Smooth muscle cell of the brain vasculature (primary cell): ENCODE data around the gene C1orf105.
"Not testable (repeated sequence)": the region's sequence is repeated elsewhere in the genome, so short reads cannot be mapped to it uniquely, and the experiment has no call there.

Experiments used
- DNase-seq: peaks from one replicate; pipeline ENCODE4 v3.0.0-alpha.2; 2012; ENCODE audit warnings: low read depth, low spot score

Gene C1orf105, protein sequence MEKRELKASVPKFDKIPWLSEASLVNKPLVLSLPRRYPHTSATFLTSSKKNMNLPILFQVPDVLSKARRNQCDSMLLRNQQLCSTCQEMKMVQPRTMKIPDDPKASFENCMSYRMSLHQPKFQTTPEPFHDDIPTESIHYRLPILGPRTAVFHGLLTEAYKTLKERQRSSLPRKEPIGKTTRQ

DNA sequence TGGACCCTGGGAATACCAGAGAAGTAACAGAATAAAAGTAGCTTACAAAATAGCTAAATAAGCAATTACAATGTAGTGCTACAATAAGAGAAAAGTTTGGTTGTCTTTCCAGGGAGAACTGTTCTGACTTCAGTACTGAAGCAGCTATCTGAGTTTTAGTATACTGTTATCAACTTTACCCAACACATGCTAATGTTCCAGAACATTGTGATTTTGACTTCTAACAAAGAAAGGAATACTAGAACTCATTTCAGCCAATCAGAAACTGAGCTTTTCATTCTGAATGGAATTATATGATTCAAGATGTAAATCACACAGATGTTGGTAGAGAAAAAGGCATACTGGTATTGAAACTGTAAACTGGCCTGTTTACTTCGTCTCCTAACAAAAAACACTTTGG lies at the start of gene C1orf105:
C1orf105 (plus strand) TSS at position 301 of the 400 bp plus-strand sequence. CDS start 201 bp downstream, outside the sequence.
- no peak for DNase-seq

DNA sequence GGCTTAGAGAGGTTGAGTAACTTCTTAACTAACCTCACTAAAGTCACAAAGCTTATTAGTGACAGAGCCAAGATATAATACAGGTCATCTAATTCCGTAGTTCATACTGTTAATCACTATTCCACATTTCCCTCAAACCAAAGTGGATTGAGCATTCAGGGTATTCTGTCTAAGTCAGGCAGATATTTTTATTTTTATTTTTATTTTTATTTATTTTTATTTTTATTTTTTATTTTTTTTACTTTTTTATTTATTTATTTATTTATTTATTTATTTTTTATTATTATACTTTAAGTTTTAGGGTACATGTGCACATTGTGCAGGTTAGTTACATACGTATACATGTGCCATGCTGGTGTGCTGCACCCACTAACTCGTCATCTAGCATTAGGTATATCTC lies 48.8 kb upstream of the C1orf105 start:
- DNase-seq, result not testable (repeated sequence)

DNA sequence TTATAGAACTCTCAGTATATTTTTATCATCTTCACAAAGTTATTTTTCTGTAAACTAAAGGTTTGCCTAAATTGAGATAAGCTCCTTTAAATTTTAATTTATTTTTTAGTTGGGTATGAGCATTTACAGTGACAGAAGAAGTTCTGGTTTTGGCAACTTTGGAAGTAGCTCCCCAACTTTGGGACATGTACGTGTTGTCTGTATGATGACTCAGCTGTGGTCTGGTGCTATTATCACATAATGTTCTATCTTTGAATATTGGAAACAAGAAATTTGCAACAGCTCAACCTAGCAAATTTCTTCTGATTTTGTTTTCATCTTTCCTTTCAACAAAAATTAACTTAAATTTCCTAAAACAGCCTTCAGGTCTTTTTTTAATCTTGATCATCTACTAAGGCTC lies 46.6 kb upstream of the C1orf105 start:
- DNase-seq, result no peak

DNA sequence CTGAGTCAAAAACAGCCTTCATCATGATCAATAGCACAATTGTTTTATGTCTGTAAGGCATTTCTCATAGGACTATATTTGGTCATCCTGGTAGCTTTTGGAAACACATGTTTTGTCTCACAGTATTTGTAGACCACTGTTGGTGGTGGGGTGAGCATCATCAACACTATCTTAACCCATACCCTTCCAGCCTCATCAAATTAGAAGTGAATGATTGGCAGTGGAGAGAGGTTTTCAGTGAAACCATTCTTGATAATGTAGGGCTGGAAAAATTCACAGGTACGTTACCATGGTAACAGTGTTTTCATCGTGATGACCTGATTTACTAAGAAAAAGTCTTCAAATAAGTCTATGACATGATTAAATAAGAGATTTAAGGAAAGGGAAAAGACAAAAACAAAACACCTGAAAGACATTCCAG lies 45.3 kb upstream of the C1orf105 start:
- no peak for DNase-seq

DNA sequence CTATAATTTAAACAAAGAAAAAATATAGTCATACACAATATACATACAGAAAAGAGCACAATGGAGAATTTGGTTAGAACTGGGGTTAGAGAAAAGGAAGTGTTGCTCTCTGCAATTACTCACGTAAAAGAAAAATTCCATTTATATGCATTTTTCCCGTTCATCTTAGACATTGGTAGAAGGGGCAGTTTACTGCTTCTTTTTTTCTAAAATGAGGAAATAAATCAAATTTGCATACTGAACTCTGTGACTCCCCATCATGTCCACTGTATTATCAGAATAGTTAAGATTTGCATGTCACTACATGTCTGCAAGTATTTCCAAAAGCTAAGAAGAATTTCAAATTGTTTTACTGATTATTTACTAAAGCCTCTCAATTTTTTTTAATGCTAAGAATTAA lies 44.1 kb upstream of the C1orf105 start:
- no peak for DNase-seq

DNA sequence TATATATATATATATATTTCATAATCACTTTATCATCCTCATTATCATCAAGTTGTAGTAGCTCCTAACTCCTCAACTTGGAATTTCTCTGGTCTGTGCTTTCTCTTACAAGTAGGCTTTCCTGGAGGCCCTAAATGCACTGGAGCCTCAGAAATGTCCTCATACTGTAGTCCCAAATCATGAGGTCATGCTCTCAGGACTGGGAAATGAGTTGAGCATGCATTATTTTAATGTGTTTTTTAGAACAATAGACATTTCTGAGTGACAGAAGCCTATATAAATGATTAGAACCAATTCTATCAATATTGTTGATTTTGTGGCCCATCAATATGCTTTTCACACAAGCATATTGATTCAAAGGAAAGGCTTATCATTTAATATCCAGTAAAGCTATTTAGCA lies 42.9 kb upstream of the C1orf105 start:
- DNase-seq, result no peak

DNA sequence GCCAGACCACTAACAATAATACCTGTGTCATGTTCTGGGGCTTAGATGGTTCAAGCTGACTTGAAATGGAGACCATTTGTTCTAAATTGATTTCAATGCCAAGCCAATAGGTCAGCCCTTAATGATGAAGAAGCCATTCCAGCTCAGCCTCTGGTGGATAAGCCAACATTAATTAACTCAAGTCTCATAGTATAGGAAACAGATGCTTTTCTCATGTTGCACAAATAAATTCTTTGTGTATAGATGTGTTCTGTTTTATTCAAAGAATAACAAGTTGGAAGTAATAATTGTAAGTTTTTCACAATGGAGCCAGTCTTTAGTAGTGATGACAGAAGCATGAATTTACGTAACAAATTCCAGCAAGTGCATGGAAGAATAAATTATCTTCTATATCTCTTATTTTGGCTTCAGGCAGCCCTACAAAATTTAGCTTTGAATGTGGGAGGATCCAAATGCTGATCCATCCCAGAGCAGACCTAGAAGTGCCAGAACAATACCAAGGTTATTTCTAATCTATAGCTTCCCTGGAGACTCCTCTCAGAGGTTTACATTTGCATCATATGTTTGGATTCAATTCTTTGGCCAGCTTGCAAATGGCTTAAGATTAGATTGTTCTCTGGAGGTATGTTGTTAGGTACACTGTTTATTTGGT lies 42.2 kb upstream of the C1orf105 start:
- DNase-seq, result no peak

DNA sequence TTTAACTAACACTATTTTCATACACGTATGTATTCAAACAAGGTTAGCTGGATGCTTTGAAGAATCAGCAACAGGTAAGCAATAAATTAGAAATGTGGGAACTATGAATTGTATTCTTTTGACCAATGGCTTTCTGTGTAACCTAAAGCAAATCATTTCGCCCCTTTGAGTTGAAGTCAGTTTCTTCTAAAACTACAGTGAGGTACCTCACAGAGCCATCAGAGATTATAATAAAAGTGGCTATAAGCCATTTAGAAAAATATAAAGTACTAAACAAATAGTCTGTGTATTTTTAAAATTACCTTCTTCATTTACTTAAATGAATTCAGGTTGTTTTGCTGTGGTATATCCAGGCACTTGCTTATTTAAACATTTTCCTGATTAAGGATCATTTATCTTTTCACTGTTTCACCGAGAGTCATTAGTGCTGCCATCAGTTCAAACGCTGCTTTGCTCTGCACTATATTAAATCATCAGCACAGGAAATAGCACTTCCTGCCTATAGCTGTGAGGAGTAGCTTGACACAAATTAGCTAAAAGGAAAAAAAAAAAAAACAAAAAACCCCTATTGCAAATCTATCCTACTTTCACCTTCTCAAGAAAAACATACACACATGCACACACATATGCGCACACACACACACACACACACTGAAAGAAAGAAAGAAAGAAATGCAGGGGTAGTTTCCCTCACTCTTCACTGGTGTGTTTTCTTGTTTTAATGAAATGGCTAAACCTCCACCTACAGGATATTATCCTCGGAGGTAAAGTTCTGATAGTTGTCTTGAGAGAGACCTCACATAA lies 39.8 kb upstream of the C1orf105 start:
- DNase-seq, result no peak

DNA sequence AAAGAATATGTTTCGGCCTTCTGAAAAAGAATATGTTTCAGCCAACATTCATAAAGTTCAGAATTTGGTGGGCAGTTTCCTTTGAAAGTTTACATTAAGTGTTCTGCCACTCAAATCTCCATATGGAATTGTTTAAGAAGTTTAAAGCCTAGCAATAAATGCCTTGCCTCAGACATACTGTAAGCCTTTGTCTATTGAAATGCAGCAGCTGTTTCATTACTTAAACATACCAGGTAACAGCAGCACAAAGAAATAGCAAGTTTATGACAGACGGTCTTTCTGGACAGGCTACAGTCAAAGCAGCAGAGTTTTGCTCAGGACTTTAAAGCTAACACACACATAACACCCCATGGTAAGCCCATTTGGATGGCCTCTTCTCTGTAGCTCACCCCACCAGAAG lies 38.5 kb upstream of the C1orf105 start:
- DNase-seq, result no peak

DNA sequence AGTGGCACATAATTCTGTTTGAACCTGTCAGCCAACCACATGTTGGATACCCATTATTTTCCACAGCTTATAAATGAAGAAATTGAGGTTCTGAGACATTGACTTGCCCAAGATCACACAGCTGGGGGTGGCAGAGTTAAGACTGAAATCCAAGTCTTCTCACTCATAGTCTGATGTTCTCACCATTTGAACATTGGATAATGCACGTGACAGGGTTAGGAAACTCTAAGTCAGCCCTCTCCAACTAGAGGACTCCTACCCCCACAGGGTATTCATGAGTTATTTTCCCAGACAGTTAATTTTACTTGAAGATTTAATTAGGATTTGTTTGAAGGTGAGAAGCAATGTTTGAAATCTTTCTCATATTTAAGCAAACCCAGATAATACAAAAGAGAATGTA lies 38.1 kb upstream of the C1orf105 start:
- DNase-seq, result no peak

DNA sequence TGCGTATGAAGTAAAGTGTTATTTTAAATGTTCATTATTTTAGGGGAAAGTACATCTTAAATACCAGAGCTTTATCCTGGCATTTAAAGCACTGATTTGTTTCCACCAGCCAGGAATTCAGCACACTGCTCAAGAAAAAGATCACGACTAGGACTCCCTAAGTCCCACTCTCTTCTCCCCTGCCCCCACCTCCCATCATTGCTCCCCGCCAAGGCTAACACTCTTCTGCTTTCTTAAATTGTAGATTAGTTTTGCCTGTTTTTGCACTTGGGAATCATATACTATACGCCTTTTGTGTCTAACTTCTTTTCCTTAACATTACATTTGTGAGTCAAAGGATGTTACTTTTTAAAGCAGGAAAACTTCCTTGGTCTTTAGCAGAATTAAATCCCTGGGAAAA lies 37.5 kb upstream of the C1orf105 start:
- DNase-seq, result no peak

DNA sequence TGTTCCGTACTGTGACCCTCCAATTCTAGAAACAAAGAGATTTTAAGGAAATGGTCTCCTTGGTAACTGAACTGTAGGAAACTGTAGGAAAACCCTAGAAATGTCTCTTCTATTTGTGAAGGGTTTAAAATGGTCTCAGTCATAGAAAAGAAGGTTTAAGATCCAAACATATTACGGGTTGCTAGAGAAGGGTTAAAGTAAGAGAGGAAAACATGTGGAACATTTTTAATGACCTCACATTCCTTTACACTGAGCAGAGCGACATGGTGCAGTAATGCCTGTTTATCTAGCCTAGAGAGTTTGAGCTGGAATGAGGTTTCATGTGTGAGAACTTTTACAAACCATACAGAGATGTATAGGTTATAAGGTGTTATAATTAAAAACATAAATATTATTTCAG lies 36.9 kb upstream of the C1orf105 start:
- DNase-seq, result no peak

DNA sequence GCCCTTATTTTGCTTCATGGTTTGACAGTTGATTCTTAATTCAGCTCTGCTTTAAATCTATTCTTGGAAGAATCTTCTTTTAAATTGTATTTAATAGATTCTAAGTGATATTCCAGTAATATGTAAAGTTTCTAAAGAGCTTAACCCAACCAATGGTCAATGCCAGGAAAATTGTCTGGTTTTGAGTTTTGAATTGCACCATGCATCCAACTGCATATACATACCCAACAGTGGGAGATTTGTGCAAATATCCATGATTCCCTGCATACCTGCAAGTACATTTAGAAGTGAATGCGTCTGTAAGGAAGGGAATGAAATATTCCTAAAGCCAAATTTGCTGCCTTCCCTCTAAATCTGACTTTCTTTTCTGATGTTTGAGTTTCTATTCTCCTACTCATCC lies 35.8 kb upstream of the C1orf105 start:
- no peak for DNase-seq

DNA sequence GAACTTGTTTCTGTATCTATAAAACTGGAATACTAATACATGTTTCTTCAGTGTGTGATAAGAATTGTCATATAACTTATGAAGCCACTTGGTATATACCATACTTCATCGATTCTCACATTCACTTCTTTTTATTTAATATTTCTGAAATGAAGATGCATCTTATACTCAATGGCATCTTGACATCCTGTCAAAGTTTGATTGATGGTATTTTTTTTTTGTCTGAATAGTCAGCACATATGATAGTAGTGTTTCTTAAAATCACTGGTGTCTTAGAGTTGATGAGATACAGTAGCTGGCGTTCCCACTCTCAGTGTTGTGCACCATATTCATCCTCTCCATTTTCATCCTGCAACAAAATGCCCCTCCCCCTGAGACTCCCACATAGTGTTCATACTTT lies 34.4 kb upstream of the C1orf105 start:
- DNase-seq, result no peak

DNA sequence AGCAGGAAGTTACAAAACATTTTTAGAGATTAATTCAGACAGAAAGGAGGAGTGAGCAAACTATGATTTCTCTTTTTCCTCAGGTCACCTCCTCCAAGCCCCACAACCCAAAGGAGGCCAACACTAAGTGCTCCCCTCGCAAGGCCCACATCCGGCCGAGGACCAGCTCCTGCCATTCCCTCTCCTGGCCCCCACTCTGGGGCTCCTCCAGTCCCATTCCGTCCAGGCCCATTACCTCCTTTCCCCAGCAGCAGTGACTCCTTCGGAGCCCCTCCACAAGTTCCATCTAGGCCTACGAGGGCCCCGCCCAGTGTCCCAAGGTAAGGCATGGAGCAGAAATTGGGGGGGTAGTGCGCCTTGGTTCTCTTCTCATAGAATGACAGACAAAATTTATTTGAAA lies 32.0 kb upstream of the C1orf105 start:
- DNase-seq, result no peak

DNA sequence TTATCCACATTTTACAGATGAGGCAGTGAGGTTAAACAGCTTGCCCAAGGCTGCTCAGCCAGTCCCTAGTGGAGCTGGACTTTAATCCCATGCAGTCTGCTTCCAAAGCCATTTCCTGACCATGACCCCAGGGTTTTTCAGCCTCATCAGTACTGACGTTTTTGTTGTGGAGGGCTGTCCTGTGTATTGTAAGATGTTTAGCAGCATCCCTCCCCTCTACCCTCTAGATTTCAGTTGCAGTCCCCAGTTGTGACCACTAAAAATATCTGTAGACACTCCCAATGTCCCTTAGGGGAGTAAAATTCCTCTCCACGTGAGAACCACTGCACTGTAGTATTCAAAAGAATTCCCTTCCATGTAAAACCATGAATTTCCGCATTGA lies 30.2 kb upstream of the C1orf105 start:
- DNase-seq, result no peak

DNA sequence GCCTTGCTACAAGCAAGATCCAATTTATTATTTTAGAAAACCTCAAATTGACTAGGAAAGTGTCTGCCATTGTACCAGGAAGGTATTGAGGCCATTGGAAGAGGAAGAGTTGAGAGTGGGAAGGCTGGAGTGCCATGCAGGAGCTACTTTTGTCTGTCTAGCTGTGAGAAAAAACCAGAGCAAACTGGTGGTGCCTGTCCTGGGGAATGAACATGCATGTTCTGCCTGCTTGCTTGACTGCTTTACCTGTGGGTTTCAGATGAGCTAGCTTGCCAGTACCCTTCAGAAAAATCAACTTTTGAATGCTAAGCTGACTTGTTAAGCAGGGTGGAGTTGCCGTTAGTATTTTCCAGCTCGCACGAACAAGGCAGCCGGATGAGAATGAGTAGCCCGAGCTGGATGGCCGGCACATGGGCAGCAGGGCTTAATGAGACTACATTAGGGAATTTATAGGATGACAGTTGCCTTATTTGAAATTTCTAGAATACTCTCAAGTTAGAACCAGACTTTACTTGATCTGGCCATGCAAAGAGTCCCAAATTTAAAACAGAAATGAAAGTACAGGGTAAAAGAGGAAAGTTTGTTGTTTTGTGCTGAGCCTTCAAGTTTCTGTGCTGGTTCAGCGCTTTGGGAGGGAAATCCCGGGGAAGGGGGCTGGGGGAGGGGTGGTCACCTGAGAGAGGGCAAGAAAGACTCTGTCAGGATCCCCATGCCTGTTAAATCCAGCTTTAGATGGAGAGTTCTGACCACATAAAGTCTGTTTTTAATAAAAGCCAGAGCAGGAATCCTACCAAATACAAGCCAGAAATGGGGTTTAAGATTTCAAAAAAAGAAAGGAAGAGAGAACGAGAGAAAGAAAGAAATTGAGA lies 29.6 kb upstream of the C1orf105 start:
- no peak for DNase-seq

DNA sequence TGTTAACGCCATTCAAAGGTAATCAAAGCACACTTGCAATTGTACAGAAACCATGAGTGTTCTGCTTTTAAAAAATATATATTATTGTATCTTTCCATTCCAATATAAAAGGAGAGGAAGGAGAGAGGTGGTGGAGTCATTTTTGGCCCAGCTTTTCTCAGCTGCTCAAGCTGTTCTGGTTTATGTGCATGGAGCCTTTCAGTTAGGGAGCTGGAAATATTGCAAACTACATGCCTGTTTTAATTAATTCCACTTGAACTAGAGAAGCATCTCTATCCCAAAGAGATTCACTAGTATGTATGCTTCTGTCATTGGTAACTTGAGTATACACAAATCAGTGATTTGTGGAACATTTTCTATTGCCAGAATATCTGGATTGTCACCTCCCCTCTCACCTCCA lies 28.5 kb upstream of the C1orf105 start:
- no peak for DNase-seq

DNA sequence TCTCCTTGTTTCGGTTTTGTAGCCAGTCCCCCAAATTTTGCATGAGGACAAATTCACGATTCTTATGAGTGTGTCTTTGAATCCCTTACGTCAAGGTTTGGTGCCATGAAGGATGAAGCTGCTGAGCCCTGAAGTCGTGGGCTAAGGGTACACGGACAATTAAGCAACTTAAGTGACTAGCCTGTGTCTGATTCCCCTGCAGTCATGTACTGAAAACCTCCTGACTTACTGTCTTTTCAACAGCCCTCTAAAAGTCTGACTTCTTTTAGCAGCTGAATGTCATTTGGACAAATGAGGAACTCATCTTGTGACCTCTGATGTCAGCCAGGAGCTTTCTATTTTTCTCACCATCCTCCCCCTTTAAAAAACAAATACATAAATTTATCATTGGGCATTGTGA lies 27.1 kb upstream of the C1orf105 start:
- DNase-seq, result no peak

DNA sequence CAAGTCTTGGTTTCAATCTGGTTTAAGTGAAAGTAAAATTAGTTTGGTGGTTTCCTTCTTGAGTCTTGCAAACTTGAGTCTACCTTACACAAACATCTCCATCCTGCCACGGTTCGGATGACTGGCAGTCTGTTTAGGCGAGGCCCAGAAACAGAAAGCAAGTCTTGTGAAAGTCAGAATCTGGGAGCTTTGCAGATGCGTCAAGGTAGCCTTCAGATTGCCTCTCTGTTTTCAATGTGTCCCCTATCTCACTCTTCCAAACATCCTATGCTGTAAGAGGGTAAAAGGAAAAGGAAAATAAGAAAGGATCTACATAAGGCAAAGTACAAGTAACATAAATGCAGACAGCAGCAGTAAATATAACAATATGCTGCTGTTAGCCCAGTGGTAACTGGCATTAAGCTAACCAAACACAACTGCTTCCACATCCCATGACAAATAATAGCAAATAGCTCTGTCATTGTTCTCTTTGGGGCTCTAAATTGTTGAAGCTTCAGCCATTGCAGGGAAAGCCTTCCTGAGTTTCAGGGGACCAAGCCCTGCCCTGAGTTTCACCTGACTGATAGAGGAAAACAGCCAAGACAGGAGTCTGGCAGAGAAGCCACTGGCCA lies 26.2 kb upstream of the C1orf105 start:
- DNase-seq, result no peak

DNA sequence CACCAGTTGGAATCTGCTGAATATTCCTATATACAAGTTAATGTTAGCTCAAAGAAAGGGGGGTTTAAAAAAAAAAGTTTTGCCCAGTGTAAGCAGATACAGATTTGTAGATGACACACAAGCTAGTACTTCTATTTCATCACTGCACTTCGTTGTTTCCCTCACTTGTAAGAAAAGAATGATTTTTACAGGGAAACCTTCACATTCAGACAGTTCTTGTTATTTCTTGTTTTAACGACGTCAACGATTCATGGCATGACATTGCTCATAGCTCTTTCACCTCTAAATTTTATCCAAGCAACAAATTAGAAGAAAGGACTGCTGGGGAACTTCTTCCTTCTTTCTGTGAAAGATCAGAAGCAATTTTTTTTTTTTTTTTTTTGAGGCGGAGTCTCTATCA lies 25.7 kb upstream of the C1orf105 start:
- no peak for DNase-seq

DNA sequence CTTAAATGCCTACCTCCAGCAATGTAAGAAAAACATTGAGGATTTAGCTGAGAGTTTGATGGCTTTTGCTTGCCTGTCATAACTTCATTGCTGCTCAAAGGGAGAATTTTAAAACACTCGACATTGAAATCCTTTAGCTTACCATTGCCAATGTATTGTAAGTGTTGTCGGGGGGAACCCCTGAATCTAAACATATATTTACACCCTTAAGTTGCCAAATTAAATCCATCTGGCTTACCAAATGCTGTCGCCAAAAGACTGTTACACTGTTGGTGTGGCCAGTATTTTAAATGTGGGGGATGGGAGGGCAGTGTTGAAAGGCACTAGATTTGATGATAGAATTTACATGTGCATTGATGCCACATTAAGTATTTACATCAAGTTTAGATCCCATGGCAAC lies 24.9 kb upstream of the C1orf105 start:
- no peak for DNase-seq
